IMR-90 (cell line): ENCODE data around the gene VEGFA. TPM values are rescaled to one million over a fixed set of nuclear protein-coding genes. Genes with fewer than 3 reads are reported as not detected.

Experiments used
- ATAC-seq: fragments of 200-7000 bp; cut with Tn5 transposase; 2 replicates; pipeline ENCODE4 v1.9.1; 2020; ENCODE audit warnings: low read depth, mild to moderate bottlenecking, moderate library complexity
- BruUV-seq: library from RNA; stranded (reverse); fragments of 400-500 nt; replicated peaks from 2 replicates; lab custom pipeline; 2021; lab: Mats Ljungman, UMichigan
- CTCF ChIA-PET: fragments of 300-600 bp; formaldehyde crosslinking; extraction: SDS; loops from one replicate; lab custom pipeline; 2021; ENCODE audit warnings: antibody characterized with exemption; lab: Yijun Ruan, JAX
- POLR2A ChIA-PET: fragments of 300-600 bp; sonication (Branson Sonifier 250); formaldehyde crosslinking; loops from one replicate; lab custom pipeline; 2022; ENCODE audit warnings: antibody characterized with exemption; ENCODE audit not compliant: unreplicated experiment; lab: Charles Lee
- DNase-seq: peaks from one replicate; pipeline ENCODE4 v3.0.0; 2013
- H2AFZ ChIP-seq: replicated peaks from 2 replicates; pipeline ENCODE3; 2013; ENCODE audit warnings: low read length, mild to moderate bottlenecking; ENCODE audit not compliant: poor library complexity
- H2AK5ac ChIP-seq: 2 replicates; pipeline ENCODE4 v1.6.1; 2013; ENCODE audit warnings: low read depth, low read length, inconsistent platforms
- H2AK9ac ChIP-seq: replicated peaks from 2 replicates; pipeline ENCODE3; 2013; ENCODE audit warnings: mild to moderate bottlenecking, low read depth, low read length, moderate library complexity; ENCODE audit not compliant: poor library complexity
- H2BK120ac ChIP-seq: 2 replicates; pipeline ENCODE4 v1.6.1; 2013; ENCODE audit warnings: low read depth, low read length, inconsistent platforms
- H2BK15ac ChIP-seq: 3 replicates; pipeline ENCODE4 v1.6.1; 2013; ENCODE audit warnings: low read depth, low read length, inconsistent platforms
- H2BK20ac ChIP-seq: 2 replicates; pipeline ENCODE4 v1.6.1; 2013; ENCODE audit warnings: low read depth, mild to moderate bottlenecking, inconsistent platforms, low read length, moderate library complexity
- H2BK5ac ChIP-seq: 2 replicates; pipeline ENCODE4 v1.6.1; 2013; ENCODE audit warnings: mild to moderate bottlenecking, low read depth, low read length, inconsistent platforms; ENCODE audit not compliant: poor library complexity, severe bottlenecking
- H3K14ac ChIP-seq: replicated peaks from 2 replicates; pipeline ENCODE4 v1.6.1; 2013; ENCODE audit warnings: low read depth, low read length, inconsistent platforms
- H3K18ac ChIP-seq: 2 replicates; pipeline ENCODE4 v1.6.1; 2013; ENCODE audit warnings: low read depth, low read length, control low read depth
- H3K23ac ChIP-seq: 2 replicates; pipeline ENCODE4 v1.6.1; 2013; ENCODE audit warnings: low read depth, low read length, inconsistent platforms
- H3K27ac ChIP-seq: 2 replicates; pipeline ENCODE4 v1.5.1; 2013; ENCODE audit warnings: mild to moderate bottlenecking, control low read depth, low read length; ENCODE audit not compliant: insufficient read depth
- H3K27me3 ChIP-seq: 2 replicates; pipeline ENCODE4 v1.6.1; 2013; ENCODE audit warnings: low read length; ENCODE audit not compliant: control insufficient read depth, insufficient read depth
- H3K36me3 ChIP-seq: 2 replicates; pipeline ENCODE4 v1.6.1; 2013; ENCODE audit warnings: low read length, mixed read lengths; ENCODE audit not compliant: control insufficient read depth, insufficient read depth
- H3K4ac ChIP-seq: 2 replicates; pipeline ENCODE4 v1.6.1; 2013; ENCODE audit warnings: low read depth, low read length, inconsistent platforms
- H3K4me1 ChIP-seq: 2 replicates; pipeline ENCODE4 v1.6.1; 2013; ENCODE audit warnings: low read length, mixed read lengths; ENCODE audit not compliant: control insufficient read depth, insufficient read depth
- H3K4me2 ChIP-seq: 2 replicates; pipeline ENCODE4 v1.6.1; 2013; ENCODE audit warnings: low read depth, mild to moderate bottlenecking, control low read depth, low read length, moderate library complexity
- H3K4me3 ChIP-seq: 2 replicates; pipeline ENCODE4 v1.5.1; 2013; ENCODE audit warnings: low read depth, mild to moderate bottlenecking, control low read depth, low read length, moderate library complexity; ENCODE audit not compliant: insufficient read depth
- H3K56ac ChIP-seq: 2 replicates; pipeline ENCODE4 v1.6.1; 2013; ENCODE audit warnings: low read length, inconsistent platforms; ENCODE audit not compliant: insufficient read depth; ENCODE audit errors: extremely low read depth
- H3K79me1 ChIP-seq, 2 experiments: 2 replicates each; pipeline ENCODE4 v1.6.1; 2013; ENCODE audit warnings: low read length in 2 of 2, inconsistent platforms in 1 of 2, low read depth in 1 of 2
- H3K9ac ChIP-seq: 2 replicates; pipeline ENCODE4 v1.6.1; 2013; ENCODE audit warnings: low read depth, low read length, control low read depth
- H3K9me1 ChIP-seq: 2 replicates; pipeline ENCODE4 v1.6.1; 2013; ENCODE audit warnings: low read length, inconsistent platforms; ENCODE audit not compliant: insufficient read depth
- H3K9me3 ChIP-seq: 2 replicates; pipeline ENCODE4 v1.6.1; 2013; ENCODE audit warnings: low read length; ENCODE audit not compliant: control insufficient read depth, insufficient read depth
- H4K20me1 ChIP-seq: 2 replicates; pipeline ENCODE4 v1.6.1; 2013; ENCODE audit warnings: low read length, inconsistent platforms; ENCODE audit not compliant: insufficient read depth
- H4K5ac ChIP-seq: 2 replicates; pipeline ENCODE4 v1.6.1; 2013; ENCODE audit warnings: mild to moderate bottlenecking, low read depth, low read length, control low read depth
- H4K8ac ChIP-seq, 2 experiments: 2 replicates each; pipeline ENCODE4 v1.6.1; 2013; ENCODE audit warnings: low read depth in 2 of 2, low read length in 2 of 2, control low read depth in 1 of 2, inconsistent platforms in 1 of 2
- H4K91ac ChIP-seq: 2 replicates; pipeline ENCODE4 v1.6.1; 2013; ENCODE audit warnings: low read depth, low read length, inconsistent platforms; ENCODE audit not compliant: insufficient read depth
- FOS ChIP-seq: fragments of 150-350 bp; IDR thresholded peaks from 2 replicates; pipeline ENCODE4 v1.6.1; 2016; ENCODE audit warnings: low read depth, low read length
- POLR2A ChIP-seq: IDR thresholded peaks from 2 replicates; pipeline ENCODE4 v1.6.1; 2012; ENCODE audit warnings: mild to moderate bottlenecking, low read depth, low read length
- WGBS, 2 experiments: methylation state at CpG; one replicate each; pipeline versions ENCODE4 v1.1.5 to v1.1.7; 2013; ENCODE audit warnings: missing lambda C conversion rate in 2 of 2; ENCODE audit not compliant: insufficient read length in 1 of 2; ENCODE audit errors: extremely low coverage in 2 of 2; 5-methylcytosine and 5-hydroxymethylcytosine counted together
- dilution Hi-C: fragments of 300-500 bp; cut with HindIII; formaldehyde crosslinking; loops from one replicate; pipeline ENCODE4 v1.14.3; 2018; ENCODE audit warnings: low sequenced_read_pairs; ENCODE audit not compliant: unreplicated experiment
- in situ Hi-C: fragments of 300-500 bp; cut with MboI; formaldehyde crosslinking; loops from 3 replicates; pipeline ENCODE4 v1.14.3; 2019; ENCODE audit warnings: low sequenced_read_pairs, inconsistent platforms, mixed read lengths
- intact Hi-C: fragments of 100-400 bp; cut with micrococcal nuclease; formaldehyde crosslinking; loops from 2 replicates; pipeline ENCODE4 v1.10.0; 2022
- polyA plus RNA-seq, 3 experiments: library from polyadenylated mRNA; depleted of rRNA; stranded (reverse); fragments of >200 nt; gene quantifications; 2 replicates each; pipeline ENCODE4 v1.2.3, GENCODE V29; 2012; ENCODE audit warnings: low replicate concordance in 1 of 3
- total RNA-seq: library from RNA; depleted of rRNA; stranded (reverse); fragments of >200 nt; gene quantifications from 2 replicates; pipeline ENCODE4 v1.2.3, GENCODE V29; 2012
- TF ChIP-seq, protein P1 (sequence below): fragments of 150-350 bp; IDR thresholded peaks from 2 replicates; pipeline ENCODE4 v1.6.1; 2017; ENCODE audit warnings: mild to moderate bottlenecking, antibody characterized with exemption, low read length, low read depth

The VEGFA gene
- total and polyA plus RNA-seq, 2 of the 4 experiments (the other 2 are of a cell fraction) = 190 to 234 TPM

DNA sequence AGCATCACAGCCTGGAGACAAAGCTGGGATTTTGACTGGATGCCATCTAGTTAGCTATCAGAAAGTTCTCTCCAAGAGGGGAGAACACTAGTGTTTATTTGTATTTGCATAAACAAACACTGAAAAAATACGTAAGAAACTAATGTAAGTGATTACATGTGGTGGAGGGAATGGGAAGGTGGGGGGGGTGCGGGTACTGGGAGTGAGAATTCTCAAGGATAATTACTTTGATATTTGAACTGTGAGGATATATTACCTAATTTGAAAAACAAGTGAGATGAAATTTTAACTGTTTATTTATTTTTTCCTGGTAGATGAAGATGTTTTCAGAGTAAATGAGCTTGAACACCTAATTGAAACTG, 54.7 kb downstream of the VEGFA start:
- Histone ChIP-seq H4K91ac (no peak overlapping the region), H2BK20ac (no peak overlapping the region), H4K8ac (no peak overlapping the region), H3K9me1 (no peaks in the 10 kb centered on the region), H3K56ac (no peak overlapping the region), H3K4me1 (peaks cover 3% of the 10 kb centered on the region; the same call in 1 of the 2 replicates), H2AK9ac (no peak overlapping the region), H4K5ac (no peak overlapping the region), H4K20me1 (no peaks in the 10 kb centered on the region), H3K27me3 (peaks cover 47% of the 10 kb centered on the region), H3K4me3 (no peak overlapping the region), H2AFZ (no peak overlapping the region), H3K14ac (no peak overlapping the region), H2BK120ac (no peak overlapping the region), H3K9me3 (no peaks in the 10 kb centered on the region), H3K23ac (no peak overlapping the region), H3K9ac (no peak overlapping the region), H3K79me1 (no peaks in the 10 kb centered on the region), H3K4ac (no peak overlapping the region), H3K18ac (no peak overlapping the region), H2BK15ac (no peak overlapping the region), H2AK5ac (no peak overlapping the region), H3K4me2 (peak overlapping the region; percentile 48; the same call in 1 of the 2 replicates), H3K27ac (no peak overlapping the region), H2BK5ac (no peak overlapping the region), H3K36me3 (no peaks in the 10 kb centered on the region)
- DNase-seq = no peak
- ATAC-seq = no peak
- intact Hi-C loops (no loop called here), dilution Hi-C loops (no loop called here), in situ Hi-C loops (no loop called here)
- POLR2A ChIA-PET = no interaction called here
- BruUV-seq = no TSS peak
- TF ChIP-seq, protein P1, sequence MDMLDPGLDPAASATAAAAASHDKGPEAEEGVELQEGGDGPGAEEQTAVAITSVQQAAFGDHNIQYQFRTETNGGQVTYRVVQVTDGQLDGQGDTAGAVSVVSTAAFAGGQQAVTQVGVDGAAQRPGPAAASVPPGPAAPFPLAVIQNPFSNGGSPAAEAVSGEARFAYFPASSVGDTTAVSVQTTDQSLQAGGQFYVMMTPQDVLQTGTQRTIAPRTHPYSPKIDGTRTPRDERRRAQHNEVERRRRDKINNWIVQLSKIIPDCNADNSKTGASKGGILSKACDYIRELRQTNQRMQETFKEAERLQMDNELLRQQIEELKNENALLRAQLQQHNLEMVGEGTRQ = no peak
- no peak for TF ChIP-seq POLR2A
- no peak for TF ChIP-seq FOS
- CTCF ChIA-PET = interaction anchor here (0.7 to 1.1 kb wide), 2 partner anchors 15 to 17 kb away, joined by 3 read pairs; no protein-coding TSS in a partner anchor
- no CpG with 5 or more reads among the region's 2 CpGs for WGBS, 2 experiments
